Type B pancreatic cell (in vitro differentiated cells): Measurements from ENCODE around the gene SOX4. TPM values are rescaled to one million over a fixed set of nuclear protein-coding genes. Genes with fewer than 3 reads are reported as not detected.

Experiments
- DNase-seq: peaks from one replicate; pipeline ENCODE4 v3.0.0; 2021; ENCODE audit warnings: mixed read lengths; ENCODE audit not compliant: unreplicated experiment; ENCODE audit errors: extremely low spot score
- H3K27ac Mint-ChIP-seq: 2 replicates; pipeline ENCODE4 v1.8.0; 2021; ENCODE audit warnings: mild to moderate bottlenecking, mixed read lengths
- H3K27me3 Mint-ChIP-seq: 2 replicates; pipeline ENCODE4 v1.8.0; 2021; ENCODE audit warnings: mixed read lengths
- H3K36me3 Mint-ChIP-seq: 2 replicates; pipeline ENCODE4 v1.8.0; 2021; ENCODE audit warnings: mixed read lengths
- H3K4me1 Mint-ChIP-seq: one replicate; pipeline ENCODE4 v1.8.0; 2021; ENCODE audit warnings: mixed read lengths; ENCODE audit not compliant: unreplicated experiment
- H3K4me3 Mint-ChIP-seq: 2 replicates; pipeline ENCODE4 v1.8.0; 2021; ENCODE audit warnings: mild to moderate bottlenecking, mixed read lengths
- H3K9me3 Mint-ChIP-seq: 2 replicates; pipeline ENCODE4 v1.8.0; 2021; ENCODE audit warnings: mixed read lengths
- CTCF ChIP-seq: fragments of 200-600 bp; sonication (generic); conservative IDR thresholded peaks from 2 replicates; pipeline ENCODE4 v1.5.0; 2021; ENCODE audit warnings: antibody characterized with exemption, mild to moderate bottlenecking
- total RNA-seq: library from RNA; stranded (reverse); gene quantifications from 2 replicates; pipeline ENCODE4 v1.2.1, GENCODE V29; 2021; ENCODE audit warnings: low replicate concordance

Gene SOX4
- total RNA-seq, 1 donor from 2014 or later = 152 TPM

- no peak for TF ChIP-seq CTCF
- H3K9me3 Mint-ChIP-seq = peaks cover 8% of the 10 kb centered on the region
Observed at GRCh38 chr6:21586740-21587178, 6.8 kb upstream of the SOX4 start.

GRCh38 chr6:21587179-21587960 is 6.2 kb upstream of the SOX4 start:
- peak; percentile 77 for DNase-seq
- no peaks in the 10 kb centered on the region for H3K27me3 Mint-ChIP-seq
- peak; percentile 64 for TF ChIP-seq CTCF
- H3K4me1 Mint-ChIP-seq = peaks cover 13% of the 10 kb centered on the region
- H3K4me3 Mint-ChIP-seq = peak overlapping the region; percentile 99
- H3K36me3 Mint-ChIP-seq = no peaks in the 10 kb centered on the region
- peak overlapping the region; percentile 98 for H3K27ac Mint-ChIP-seq
- H3K9me3 Mint-ChIP-seq = peaks cover 3% of the 10 kb centered on the region

More at GRCh38 chr6:21586740-21587178, 6.8 kb upstream of the SOX4 start:
- H3K4me1 Mint-ChIP-seq = peaks cover 13% of the 10 kb centered on the region
- peak overlapping the region; percentile 98 for H3K27ac Mint-ChIP-seq
- no peak for DNase-seq
- no peaks in the 10 kb centered on the region for H3K36me3 Mint-ChIP-seq
- H3K4me3 Mint-ChIP-seq = peak overlapping the region; percentile 99
- H3K27me3 Mint-ChIP-seq = no peaks in the 10 kb centered on the region

- Mint-ChIP-seq H3K27ac (peak overlapping the region; percentile 98), H3K36me3 (no peaks in the 10 kb centered on the region), H3K4me3 (peak overlapping the region; percentile 99), H3K9me3 (no peaks in the 10 kb centered on the region), H3K27me3 (no peaks in the 10 kb centered on the region), H3K4me1 (peaks cover 13% of the 10 kb centered on the region)
- TF ChIP-seq CTCF = no peak
- DNase-seq = peak; percentile 77
Observed at GRCh38 chr6:21587961-21588480, 5.5 kb upstream of the SOX4 start.

GRCh38 chr6:21588481-21589351 is 4.8 kb upstream of the SOX4 start:
- H3K27ac Mint-ChIP-seq = peak overlapping the region; percentile 98
- TF ChIP-seq CTCF = no peak
- DNase-seq = peak; percentile 78
- H3K36me3 Mint-ChIP-seq = no peaks in the 10 kb centered on the region
- H3K4me1 Mint-ChIP-seq = peaks cover 13% of the 10 kb centered on the region
- peak overlapping the region; percentile 99 for H3K4me3 Mint-ChIP-seq
- no peaks in the 10 kb centered on the region for H3K9me3 Mint-ChIP-seq
- no peaks in the 10 kb centered on the region for H3K27me3 Mint-ChIP-seq
